Kidney (tissue), 14 donors: ENCODE results near the gene SCAI. TPM values are rescaled to one million over a fixed set of nuclear protein-coding genes. Genes with fewer than 3 reads are reported as not detected.
"Not testable (repeated sequence)": the region's sequence is repeated elsewhere in the genome, so short reads cannot be mapped to it uniquely, and the experiment has no call there.

ENCODE experiments used
- DNase-seq, 5 donors: peaks; one replicate each; pipeline ENCODE4 v3.0.0-alpha.2; 2013 to 2020
- FAIRE-seq: peaks from 2 replicates; lab custom pipeline; 2012; peaks lifted over from hg19 to GRCh38; lab: Jason Lieb, UNC
- H3K27ac ChIP-seq, 2 donors: one replicate each; pipeline ENCODE4 v1.7.0; 2013; ENCODE audit warnings: low read depth in 2 of 2, low read length in 2 of 2, inconsistent platforms in 1 of 2
- H3K27me3 ChIP-seq: one replicate; pipeline ENCODE4 v1.7.1; 2013; ENCODE audit warnings: low read length, inconsistent platforms; ENCODE audit not compliant: control insufficient read depth, insufficient read depth
- H3K36me3 ChIP-seq, 3 donors: one replicate each; pipeline versions ENCODE4 v1.7.0 to v1.7.1; 2013; ENCODE audit warnings: low read length in 3 of 3, control low read depth in 1 of 3, inconsistent platforms in 1 of 3; ENCODE audit not compliant: insufficient read depth in 3 of 3, control insufficient read depth in 2 of 3
- H3K4me1 ChIP-seq, 3 donors: one replicate each; pipeline versions ENCODE4 v1.7.0 to v1.7.1; 2013; ENCODE audit warnings: low read length in 3 of 3, inconsistent platforms in 1 of 3, low read depth in 1 of 3; ENCODE audit not compliant: control insufficient read depth in 2 of 3, insufficient read depth in 2 of 3
- H3K4me3 ChIP-seq, 3 donors: one replicate each; pipeline versions ENCODE4 v1.7.0 to v1.8.1; 2013; ENCODE audit warnings: low read length in 3 of 3, control low read depth in 1 of 3, inconsistent platforms in 1 of 3
- H3K9ac ChIP-seq, 3 donors: one replicate each; pipeline versions ENCODE4 v1.7.0 to v1.7.1; 2013; ENCODE audit warnings: low read length in 3 of 3, control low read depth in 1 of 3, inconsistent platforms in 1 of 3
- H3K9me3 ChIP-seq, 3 donors: one replicate each; pipeline versions ENCODE4 v1.7.0 to v1.7.1; 2013; ENCODE audit warnings: low read length in 3 of 3, control low read depth in 1 of 3, inconsistent platforms in 1 of 3; ENCODE audit not compliant: control insufficient read depth in 2 of 3, insufficient read depth in 1 of 3
- intact Hi-C: fragments of 100-400 bp; cut with DNase I; formaldehyde crosslinking; loops from one replicate; pipeline ENCODE4 v1.11.1; 2022
- polyA plus RNA-seq: library from polyadenylated mRNA; stranded (reverse); fragments of 350-450 nt; fragmentation: Illumina TruSeq; extraction: RNeasy Lipid Tissue Mini Kit (QIAGEN cat#74804); gene quantifications from one replicate; pipeline ENCODE4 v1.2.3, GENCODE V29; 2014; ENCODE audit warnings: low read depth, low replicate concordance; ENCODE audit not compliant: insufficient read depth
- total RNA-seq: library from RNA; stranded (reverse); fragmentation: NEBNext Ultra II Directional; extraction: Animal tissue kit (Norgen Biotek cat#: 25700); gene quantifications from one replicate; pipeline ENCODE4 v1.2.1, GENCODE V29; 2021
- TF ChIP-seq, protein P1 (sequence below): IDR thresholded peaks from 3 replicates; pipeline ENCODE4 v1.5.1; 2012; ENCODE audit warnings: mild to moderate bottlenecking, moderate library complexity, borderline replicate concordance; ENCODE audit not compliant: insufficient read depth; ENCODE audit errors: extremely low read depth
- donor health status: control.
- donor health status: control.
- donor health status: control.
- donor health status: control.
- donor health status: control.
- donor health status: DM: yes; HTN: yes; CAD: no.
- donor health status: Normal renal cell carcinoma (clear cell type).

The SCAI gene
- total and polyA plus RNA-seq, 2 donors from 2014 or later = 1.4 to 6.9 TPM

- H3K27me3 ChIP-seq = no peaks in the 10 kb centered on the region
- H3K27ac ChIP-seq = no peak overlapping the region
- H3K4me1 ChIP-seq = no peaks in the 10 kb centered on the region
- H3K4me3 ChIP-seq = no peak overlapping the region
- H3K36me3 ChIP-seq = peaks cover 0 to 2% (median 0%) of the 10 kb centered on the region in 3 donors
- no peaks in the 10 kb centered on the region for H3K9me3 ChIP-seq
- TF ChIP-seq, protein P1, sequence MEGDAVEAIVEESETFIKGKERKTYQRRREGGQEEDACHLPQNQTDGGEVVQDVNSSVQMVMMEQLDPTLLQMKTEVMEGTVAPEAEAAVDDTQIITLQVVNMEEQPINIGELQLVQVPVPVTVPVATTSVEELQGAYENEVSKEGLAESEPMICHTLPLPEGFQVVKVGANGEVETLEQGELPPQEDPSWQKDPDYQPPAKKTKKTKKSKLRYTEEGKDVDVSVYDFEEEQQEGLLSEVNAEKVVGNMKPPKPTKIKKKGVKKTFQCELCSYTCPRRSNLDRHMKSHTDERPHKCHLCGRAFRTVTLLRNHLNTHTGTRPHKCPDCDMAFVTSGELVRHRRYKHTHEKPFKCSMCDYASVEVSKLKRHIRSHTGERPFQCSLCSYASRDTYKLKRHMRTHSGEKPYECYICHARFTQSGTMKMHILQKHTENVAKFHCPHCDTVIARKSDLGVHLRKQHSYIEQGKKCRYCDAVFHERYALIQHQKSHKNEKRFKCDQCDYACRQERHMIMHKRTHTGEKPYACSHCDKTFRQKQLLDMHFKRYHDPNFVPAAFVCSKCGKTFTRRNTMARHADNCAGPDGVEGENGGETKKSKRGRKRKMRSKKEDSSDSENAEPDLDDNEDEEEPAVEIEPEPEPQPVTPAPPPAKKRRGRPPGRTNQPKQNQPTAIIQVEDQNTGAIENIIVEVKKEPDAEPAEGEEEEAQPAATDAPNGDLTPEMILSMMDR = no peak
- no peak for DNase-seq
- FAIRE-seq = no peak
- intact Hi-C loops = no loop called here
- no peak overlapping the region for H3K9ac ChIP-seq
Observed at GRCh38 chr9:124964604-124965003, 178.7 kb downstream of the SCAI start.

GRCh38 chr9:124964056-124964455 lies 179.3 kb downstream of the SCAI start:
- Histone ChIP-seq H3K27ac (no peak overlapping the region), H3K4me1 (no peaks in the 10 kb centered on the region), H3K27me3 (no peaks in the 10 kb centered on the region), H3K36me3 (peaks cover 0 to 2% (median 0%) of the 10 kb centered on the region in 3 donors), H3K9me3 (no peaks in the 10 kb centered on the region), H3K9ac (no peak overlapping the region), H3K4me3 (no peak overlapping the region)
- DNase-seq (no peak), FAIRE-seq (no peak)
- TF ChIP-seq, protein P1 = no peak
- intact Hi-C loops = no loop called here

GRCh38 chr9:124960409-124960752 lies 182.9 kb downstream of the SCAI start:
- TF ChIP-seq, protein P1 = no peak
- Histone ChIP-seq H3K4me3 (no peak overlapping the region), H3K4me1 (no peaks in the 10 kb centered on the region), H3K27ac (no peak overlapping the region), H3K27me3 (no peaks in the 10 kb centered on the region), H3K36me3 (no peaks in the 10 kb centered on the region), H3K9me3 (no peaks in the 10 kb centered on the region), H3K9ac (no peak overlapping the region)
- DNase-seq (no peak), FAIRE-seq (no peak)
- intact Hi-C loops = no loop called here

DNA sequence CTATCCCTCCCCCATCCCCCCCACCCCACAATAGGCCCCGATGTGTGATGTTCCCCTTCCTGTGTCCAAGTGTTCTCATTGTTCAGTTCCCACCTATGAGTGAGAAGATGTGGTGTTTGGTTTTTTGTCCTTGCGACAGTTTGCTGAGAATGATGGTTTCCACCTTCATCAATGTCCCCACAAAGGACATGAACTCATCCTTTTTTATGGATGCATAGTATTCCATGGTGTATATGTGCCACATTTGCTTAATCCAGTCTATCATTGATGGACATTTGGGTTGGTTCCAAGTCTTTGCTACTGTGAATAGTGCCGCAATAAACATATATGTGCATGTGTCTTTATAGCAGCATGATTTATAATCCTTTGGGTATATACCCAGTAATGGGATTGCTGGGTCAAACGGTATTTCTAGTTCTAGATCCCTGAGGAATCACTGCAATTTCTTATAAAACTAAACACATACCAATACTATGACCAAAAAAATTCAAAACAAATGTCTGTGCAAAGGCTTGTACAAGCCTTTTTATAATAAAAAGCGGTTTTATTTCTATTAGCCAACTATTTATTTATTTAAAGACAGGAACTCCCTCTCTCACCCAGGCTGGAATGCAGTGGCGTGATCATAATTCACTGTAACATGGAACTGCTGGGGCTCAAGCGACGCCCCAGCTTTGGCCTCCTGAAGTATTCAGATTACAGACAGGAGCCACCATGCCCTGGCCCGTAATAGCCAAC lies 183.5 kb downstream of the SCAI start:
- FAIRE-seq, intact Hi-C loops, H3K4me1 ChIP-seq, H3K9ac ChIP-seq, H3K4me3 ChIP-seq, H3K27me3 ChIP-seq, H3K27ac ChIP-seq, H3K9me3 ChIP-seq, DNase-seq, H3K36me3 ChIP-seq: not testable (repeated sequence)
